ENCODE measurements around the gene TXLNG.
"Not testable (repeated sequence)": the region's sequence is repeated elsewhere in the genome, so short reads cannot be mapped to it uniquely, and the experiment has no call there.

The TXLNG gene

DNA sequence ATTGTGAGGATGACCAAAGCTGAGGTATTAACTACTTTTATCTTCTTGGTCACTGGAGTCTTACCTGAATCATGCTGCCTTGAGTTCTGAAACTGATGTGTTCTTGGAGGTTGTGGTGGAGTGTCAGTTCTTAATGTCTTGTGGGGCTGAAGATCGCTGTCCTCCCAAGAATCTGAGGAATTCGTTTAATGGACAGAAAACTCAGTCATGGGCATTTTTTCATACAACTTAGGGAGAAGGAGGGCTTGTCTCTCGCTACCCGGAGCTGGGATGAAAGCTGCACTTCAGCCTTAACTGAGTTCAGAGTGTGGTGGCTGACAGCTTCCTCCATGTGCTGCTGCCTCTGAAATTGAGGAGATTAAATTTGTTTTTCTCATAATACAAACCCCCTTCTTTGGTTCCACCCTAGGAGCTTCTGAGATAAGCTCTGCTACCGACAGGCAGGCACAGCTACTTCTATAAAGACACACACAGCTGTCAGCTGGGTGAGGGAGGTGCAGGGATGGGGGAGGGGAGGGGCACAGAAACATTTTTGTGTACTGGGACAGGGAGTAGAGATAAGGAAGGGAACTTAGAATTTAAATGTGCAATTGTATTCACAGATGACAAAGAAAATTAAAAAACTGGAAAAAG, 53.1 kb downstream of the TXLNG start:
- no peak for DNase-seq

DNA sequence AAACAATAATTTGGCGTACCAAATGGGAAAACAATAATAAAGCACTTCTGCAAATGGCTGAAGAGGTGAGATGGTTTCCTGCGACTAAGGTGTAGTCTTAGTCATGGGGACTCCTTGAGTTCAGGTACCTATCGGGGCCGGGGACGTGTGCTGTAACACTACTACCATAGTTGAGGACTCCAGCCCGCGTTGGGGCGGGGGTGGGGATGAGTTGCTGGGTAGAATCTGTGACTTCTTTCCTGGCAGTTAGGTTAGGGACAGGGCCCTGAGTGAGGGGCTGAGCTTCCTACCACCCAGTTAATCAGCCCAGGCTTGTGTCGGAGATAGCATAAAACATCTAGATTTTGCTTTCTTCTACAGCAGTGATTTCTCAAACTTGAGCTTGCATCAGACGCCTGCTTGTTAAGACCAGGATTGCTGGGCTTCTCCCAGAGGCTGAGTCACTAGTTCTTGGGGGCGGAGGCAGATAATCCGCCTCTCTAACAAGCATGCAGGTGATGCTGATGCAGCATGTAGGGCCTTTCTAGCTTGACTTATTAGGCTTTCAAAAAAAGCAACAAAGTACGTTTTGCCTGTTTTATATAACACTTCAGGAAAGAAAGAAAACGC, 53.7 kb downstream of the TXLNG start:
- DNase-seq: no peak

DNA sequence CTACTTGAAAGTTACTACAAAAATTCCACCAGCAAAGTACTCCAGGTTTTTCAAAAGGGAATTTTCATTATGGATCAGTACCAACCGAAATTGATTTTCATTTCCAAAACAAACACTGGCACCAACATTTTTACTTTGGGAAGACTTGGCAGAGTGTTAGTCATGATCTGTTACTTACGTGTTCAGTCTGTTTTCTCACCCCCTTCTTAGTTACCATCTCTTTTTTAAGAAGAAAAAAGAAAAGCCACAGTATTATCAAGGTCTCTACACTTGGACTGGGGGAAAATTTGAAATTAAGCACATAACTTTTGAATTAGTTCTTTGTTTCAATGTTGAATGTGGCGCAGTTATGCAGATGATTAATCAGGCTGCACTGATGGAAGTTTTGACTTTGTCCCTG, 56.4 kb downstream of the TXLNG start:
- no peak for DNase-seq

DNA sequence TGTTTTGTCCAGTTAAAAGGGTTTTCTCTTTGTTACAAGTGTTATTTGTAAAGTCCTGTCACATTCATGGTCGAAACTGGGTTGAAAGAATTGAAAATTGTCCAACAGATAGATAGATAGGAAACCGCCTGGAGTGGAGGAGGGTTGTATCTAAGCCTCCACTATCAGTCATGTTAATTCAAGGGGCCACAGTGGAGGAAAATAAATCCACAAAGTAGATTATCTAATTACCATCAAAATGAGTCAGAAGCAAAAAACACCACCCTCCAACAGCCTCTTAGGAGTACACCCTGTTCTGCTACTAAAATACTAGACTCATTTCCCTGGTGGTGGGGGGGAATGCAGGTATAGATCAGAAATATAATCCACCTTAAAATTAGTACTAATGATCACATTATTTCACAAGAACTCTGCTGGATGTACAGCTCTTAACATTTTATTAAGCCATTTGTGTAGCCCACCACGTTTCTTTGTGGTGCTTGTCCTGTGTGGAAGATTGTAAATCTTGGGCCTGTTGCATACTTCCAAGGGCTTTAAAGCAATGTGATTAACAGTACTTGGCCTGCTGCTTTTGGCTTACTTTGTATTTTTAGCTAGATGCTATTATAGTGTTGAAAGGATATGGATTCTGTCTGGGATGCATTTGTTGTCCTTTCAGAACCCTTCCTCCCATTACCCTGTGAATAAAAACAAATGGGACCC, 57.1 kb downstream of the TXLNG start:
- no peak for DNase-seq

DNA sequence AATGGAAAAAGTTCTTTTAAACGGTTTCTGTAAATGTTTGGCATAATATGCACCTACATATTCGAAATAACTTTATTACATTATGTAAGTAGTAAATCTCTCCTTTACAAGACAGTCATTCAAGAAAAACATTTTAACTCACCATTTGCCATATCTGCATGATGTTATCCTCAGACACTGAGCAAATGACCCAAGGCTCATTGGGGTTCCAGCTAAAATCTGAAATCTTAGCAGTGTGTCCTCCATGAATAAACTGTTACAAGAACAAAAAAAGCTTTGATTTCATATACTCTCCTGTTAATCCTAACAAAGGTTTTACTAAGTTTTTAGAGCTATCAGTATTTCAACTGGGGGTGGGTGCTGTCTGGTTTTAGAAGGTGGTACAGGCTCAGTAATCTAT, 59.4 kb downstream of the TXLNG start:
- DNase-seq: no peak

DNA sequence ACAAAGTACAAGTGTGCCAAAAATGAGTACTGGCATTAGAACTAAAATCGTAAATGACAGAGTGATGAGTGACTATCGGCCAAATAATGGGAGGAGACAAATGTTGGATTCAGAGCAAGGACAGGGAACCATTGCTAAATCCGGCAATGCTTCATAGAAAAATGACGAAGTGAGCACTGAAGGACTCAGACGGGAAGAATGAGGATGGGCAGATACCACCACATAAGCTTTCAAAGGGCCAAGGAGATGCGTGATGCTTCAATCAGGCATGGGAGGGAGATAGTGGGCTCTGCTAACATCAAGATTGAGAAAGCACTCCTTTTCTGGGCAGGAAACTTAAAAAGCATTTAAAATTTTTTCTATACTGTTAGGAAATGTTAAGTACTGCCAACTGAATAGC, 62.3 kb downstream of the TXLNG start:
- no peak for DNase-seq

DNA sequence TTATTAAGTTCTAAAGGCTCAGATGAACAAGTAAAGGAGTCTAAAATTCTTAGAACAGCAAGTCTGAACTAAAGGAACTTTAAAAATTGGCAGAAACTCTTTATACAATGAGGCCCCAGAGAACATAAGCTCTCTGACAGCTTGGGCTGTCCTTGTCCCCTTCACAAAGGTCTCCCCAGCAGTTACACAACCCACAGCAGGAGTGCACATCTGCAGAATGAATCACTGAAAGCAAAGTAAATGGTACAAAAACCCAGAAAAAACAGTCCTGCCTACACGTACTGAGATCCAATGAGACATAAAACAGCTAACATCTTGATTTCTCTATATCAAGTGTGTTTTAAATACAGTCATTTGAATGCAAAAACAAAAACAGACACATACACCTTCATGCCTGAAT, 65.2 kb downstream of the TXLNG start:
- DNase-seq: no peak

DNA sequence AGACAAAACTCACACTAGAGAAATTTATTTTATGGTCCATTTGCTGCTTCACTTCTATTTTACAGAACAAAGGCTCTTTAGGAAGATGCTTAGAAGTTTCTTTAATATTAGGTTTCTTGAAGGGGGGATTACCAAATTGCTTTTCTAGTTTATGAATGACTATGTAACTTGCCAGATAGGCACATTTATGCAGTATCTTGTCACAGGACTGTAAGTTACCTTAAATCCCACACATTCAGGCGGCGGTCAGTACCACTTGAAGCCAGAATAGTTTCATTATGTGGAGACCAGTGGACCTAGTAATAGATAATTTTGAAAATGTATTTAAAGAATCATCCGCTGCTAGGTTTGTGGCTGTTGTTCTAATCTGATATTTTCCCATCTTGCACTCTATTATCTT, 65.6 kb downstream of the TXLNG start:
- no peak for DNase-seq

DNA sequence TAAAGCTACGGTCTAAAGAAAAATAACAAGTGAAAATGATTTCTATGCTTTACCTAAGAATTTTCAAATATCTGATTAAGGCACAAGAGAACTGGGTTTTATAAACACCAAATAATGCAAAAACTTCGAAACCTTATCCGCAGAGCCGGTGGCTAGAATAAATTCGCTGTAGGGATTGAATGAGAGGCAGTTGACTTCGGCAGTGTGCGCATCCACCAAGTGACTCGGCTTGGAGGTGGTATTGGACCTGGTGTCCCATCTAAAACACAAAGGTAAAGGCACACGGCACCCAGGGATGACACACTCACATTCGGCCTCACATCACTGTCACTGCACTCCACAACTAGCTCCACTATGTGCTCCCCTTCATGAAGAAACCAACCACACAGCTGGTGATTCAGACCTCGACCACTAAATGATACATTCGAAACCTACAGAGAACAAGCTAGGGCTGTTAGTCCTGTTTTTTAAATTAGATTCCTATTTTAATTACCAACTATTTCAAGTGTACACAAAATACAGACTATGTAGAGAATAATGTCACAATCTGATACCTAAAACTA, 66.4 kb downstream of the TXLNG start:
- no peak for DNase-seq

DNA sequence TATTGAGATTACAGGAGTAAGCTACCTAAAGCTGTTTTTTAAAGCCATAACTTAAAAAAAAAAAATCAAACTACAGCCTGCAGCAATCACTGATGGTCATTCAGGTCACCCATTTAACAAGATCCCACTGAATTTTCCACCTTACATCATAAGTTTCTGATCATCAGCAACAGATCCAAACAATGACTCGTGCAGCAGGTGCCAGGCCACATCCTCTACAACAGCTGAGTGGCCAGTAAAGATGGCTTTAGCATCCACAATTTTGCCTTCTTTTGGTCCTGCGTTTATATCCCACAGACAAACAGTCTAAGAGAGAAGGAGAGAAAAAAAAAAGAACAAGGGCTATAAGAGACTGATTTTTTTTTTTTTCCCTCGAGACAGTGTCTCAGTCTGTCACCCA, 67.3 kb downstream of the TXLNG start:
- DNase-seq: no peak

DNA sequence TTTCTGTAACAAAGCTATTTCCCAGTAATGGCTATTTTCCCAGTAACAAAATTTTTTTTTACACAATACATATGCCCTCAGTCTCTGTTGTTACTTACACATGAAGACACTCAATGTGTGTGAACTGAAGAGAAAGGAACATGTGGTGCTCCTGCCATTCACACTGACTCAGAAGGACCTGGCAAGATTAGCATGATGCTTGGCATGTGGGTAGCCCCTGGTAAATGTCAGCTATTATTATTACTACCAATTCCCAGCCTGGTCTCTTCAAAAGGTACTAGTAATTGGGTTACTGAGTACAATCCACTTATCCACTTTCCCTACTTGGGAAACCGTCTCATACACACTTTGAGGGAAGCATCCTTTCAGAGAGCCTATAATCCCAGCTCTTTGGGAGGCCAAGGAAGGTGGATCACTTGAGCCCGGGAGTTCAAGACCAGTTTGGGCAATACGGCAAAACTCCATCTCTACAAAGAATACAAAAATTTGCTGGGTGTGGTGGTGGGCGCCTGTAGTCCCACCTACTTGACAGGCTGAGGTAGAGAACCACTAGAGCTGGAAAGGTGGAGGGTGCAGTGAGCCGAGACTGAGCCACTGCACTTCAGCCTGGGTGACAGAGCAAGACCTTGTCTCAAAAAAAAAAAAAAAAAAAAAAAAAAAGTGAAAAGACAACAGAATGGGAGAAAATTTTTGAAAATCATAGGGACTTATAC, 69.3 kb downstream of the TXLNG start:
- DNase-seq: no peak

DNA sequence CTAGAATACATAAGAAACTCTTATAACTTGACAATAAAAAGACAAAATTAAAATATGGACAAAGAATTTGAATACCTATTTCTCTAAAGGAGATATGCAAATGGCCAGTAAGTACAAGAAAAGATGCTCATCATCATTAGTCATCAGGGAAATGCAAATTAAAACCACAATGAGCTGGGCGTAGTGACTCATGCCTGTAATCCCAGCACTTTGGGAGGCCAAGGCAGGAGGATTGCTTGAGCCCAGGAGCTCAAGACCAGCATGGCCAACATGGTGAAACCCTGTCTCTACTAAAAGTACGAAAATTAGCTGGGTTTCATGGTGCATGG, 69.8 kb downstream of the TXLNG start:
- DNase-seq: not testable (repeated sequence)

DNA sequence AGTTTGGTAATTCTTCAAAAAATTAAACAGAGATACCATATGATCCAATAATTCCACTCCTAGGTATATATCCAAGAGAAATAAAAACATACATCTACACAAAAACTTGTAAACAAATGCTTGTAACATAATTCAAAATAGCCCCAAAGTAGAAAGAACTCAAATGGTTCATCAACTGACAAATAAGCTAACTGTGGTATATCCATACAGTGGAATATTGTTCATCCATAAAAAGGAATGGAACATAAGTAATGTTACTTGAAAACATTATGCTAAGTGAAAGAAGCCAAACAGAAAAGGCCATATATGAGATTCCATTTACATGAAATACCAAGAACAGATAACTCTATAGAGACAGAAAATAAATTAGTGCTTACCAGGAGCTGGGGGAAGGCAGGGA, 70.5 kb downstream of the TXLNG start:
- DNase-seq: no peak

DNA sequence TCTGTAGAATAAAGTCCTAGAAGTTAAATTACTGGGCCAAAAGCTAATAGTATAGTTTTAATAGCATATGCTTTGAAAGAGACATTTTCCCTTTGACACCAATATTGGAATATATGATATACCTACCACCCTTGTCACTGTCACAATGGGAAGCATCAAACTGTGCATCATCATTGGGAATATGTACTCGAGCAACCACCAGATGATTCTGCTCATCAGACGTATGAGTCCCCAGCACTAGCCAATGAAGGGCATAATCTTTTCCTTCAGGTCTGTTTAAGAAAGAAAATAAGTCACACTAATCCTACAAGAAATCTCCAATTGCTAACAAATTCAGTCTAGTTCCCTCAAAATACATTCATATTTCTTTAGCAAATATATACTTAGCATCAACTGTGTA, 76.6 kb downstream of the TXLNG start:
- DNase-seq: no peak

DNA sequence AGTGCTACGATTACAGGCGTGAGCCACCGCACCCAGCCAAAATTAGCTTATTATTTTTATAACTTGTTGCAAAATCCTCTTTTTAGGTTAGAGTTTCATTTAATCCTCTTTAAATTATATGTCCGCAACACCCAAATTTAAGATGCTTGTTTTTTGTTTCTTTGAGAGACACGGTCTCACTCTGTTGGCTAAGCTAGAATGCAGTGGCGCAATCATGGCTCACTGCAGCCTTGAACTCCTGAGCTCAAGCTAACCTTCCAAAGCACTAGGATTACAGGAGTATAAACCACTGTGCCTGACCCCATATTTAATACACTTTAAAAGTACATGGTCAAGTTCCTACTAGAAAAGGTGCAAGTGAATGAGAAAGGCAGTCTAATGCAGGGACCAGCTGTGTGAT, 81.7 kb downstream of the TXLNG start:
- DNase-seq: no peak

DNA sequence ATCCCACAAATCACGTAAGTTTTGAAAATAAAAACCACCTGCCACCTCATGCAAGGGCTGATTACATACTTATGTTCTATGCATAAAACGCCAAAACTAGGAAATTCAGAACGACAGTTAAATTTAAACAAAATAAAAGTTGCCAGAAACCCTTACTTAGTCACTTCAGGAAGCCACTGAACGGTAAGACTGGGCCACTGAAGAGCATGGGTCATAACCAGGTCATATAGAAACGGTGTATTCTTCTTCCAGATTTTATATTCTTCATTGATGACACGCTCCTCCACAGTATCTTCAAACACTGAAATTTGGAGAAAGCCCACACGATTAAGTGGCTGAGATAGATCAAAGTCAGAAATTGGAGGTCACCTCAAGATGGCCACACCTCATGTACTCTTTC, 82.7 kb downstream of the TXLNG start:
- no peak for DNase-seq

DNA sequence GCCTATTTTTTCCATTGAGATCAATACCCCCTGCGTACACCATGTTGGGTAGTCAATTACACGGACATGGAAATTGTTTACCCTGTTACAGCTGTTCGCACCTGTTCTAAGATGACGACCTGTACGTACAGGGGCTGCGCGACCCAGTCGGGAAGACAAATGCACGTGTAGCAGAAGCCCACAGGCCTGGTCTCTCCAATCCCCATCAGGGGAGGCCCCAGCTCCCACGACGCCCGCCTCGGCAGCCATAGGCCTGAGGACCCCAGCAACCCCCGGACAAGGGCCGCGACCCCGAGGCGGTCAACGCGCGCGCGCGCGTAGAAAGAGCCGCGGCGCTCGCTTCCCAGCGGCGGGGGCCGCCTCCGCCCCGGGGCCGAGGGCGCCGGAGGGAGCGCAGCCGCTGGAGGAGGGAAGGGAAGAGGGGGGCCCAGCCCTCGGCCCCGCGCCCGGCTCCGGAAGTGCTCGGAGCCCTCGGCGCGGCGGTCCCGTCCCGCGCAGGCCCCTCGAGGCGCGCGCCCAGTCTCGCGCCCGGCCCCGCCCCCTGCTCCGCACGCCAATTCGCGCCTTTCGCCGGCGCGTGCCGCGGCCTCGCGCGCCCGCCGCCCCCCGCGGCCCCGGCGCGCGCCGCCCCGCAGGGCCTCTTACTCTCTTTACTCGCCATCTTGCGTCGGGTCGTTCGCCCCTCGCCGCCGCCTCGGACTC, 83.3 kb downstream of the TXLNG start:
- DNase-seq: no peak

DNA sequence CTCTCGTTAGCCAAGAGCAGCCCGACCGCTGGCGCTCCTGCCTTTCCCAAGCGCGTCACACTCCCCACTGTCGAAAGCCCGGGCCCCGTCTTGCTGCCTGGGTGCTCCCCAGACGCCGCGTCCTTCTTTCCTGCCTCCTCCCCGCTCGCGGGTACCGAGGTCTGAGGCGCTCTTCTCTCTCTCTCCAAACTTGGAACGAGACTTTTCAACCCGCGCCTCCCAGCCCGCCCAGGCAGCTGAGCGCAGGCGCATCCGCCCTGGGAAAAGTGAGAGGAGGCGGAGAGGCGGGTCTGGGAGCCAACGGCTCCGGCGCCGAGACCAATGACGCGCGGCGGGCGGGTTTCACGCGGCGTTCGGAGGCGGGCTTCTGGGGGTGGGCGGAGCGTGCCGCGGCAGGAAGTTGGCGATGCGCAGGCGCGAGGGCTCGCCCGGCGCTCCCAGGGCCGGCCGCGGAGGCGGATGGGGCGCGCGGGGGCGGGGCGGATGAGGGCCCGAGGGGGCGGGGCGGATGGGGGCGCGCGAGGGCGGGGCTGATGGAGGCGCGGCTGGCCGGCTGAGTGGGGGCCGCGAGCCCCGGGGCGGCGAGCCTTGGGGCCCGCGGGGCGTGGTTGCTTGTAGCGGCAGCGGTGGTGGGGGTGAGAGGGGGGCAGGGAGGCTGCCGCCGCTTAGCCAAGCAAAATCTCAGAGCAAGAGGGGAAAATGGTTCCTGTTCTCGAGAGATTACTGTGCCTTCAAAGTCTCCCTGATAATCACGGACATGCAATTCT, 84.0 kb downstream of the TXLNG start, which contains the start of gene RBBP7:
Gene RBBP7, minus strand, starts transcription at position 268 of the 767 bp plus-strand sequence. CDS start 309 bp downstream, outside the sequence.
- DNase-seq: peak; percentile 94

DNA sequence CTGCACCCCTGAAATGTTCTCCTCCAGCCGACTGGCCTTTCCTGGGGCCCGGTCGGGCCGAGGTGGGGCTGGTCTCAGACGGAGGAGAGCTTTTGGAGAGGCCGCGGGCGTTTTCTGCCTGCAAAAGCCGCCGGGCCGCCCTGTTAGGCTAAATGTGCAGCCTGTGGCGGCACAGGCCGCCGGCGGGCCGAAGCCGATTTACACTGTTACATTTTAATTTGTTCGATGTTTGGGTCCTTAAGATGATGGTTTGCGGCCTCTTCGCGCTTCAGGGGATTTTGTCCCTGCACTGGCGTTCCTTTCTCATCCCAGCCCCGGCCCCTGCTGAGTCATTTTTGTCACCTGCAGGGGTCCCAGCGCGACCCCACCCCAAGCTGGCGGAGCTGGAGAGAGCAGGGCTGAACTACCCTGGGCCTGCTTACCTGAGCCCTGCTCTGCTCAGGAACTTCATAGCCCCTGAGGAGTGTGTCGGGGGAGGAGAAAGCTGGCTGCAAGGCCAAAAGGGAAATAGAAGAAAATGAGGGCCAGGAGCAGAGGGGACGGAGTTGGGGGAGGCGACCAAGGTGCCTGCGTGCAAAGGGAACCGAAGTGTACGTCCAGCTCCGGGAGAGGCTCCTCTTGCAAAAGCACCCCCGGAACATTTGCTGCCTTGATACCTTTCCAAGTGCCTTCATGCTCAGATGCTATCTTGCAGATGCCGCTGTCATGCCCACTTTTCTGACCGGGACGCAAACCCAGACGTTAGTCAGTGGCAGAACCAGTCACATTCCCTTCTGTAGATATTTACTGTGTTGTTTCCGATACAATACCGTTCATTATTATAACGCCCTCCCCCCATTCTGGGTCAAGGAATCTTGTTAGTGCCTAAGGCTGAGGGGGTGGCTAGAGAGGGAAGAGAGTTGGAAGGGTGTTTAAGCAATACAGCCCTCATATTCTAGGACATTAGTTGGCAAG, 84.9 kb downstream of the TXLNG start:
- peak; percentile 27 for DNase-seq

DNA sequence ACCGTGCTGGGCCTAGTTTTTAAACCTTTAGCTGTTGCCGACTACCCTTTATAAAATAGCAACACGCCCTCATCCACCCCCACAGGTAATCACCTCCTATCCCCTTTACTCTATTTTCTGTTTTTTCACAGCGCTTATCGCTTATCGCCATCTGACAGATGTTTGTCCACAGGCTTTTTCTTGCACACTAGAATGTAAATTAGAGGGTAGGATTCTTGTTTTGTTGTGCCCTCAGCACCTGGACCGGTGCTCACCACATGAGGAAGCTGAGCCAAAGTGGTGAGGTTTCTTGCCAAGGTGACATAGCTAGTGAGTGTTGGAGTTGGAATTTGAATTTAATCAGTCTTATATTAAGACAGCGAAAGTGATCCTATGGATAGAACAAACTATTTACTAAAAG, 86.8 kb downstream of the TXLNG start:
- no peak for DNase-seq

All from left hindlimb (tissue), 1 donor.